HG03442 (cell line): Measurements from ENCODE around the gene TMCC1.
"Not testable (repeated sequence)": the region's sequence is repeated elsewhere in the genome, so short reads cannot be mapped to it uniquely, and the experiment has no call there.

Experiments used
- ATAC-seq: cut with Tn5 transposase; IDR thresholded peaks from one replicate; pipeline ENCODE4 v1.9.1; 2021; ENCODE audit warnings: mild to moderate bottlenecking, moderate library complexity; ENCODE audit not compliant: unreplicated experiment

TMCC1 gene

DNA sequence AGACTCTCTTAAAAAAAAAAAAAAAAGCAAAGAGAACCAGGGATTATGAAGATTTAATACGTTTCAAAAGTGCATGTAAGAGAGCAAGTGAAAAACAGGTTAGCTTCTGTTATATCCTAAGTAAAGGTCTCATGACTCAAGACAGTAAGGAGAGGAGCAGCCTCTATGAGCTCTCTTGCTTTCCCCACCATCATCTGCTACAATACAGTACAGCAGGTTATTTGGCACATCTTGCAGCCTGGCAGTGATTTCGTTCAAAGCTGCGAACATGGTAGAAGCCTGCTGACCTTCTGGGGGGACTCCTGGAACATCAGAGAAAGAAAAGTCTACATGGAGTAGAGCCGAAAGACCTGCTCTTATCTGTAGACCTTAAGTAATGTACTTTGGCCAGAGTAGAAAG lies 157.9 kb downstream of the TMCC1 start:
- ATAC-seq: no peak

DNA sequence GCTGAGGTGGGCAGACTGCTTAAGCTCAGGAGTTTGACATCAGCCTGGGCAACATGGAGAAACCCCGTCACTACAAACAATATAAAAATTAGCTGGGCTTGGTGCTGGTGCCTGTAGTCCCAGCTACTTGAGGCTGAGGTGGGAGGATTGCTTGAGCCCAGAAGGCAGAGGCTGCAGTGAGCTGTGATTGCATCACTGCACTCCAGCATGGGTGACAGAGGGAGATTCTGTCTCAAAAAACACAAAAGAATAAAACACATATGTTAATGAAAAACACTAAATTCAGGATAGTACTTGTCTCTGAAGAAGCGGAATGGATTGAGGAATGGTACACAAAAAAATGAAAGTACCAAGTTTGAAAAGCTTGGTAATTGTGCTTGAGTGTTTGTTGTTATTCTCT lies 159.1 kb downstream of the TMCC1 start:
- ATAC-seq: no peak

DNA sequence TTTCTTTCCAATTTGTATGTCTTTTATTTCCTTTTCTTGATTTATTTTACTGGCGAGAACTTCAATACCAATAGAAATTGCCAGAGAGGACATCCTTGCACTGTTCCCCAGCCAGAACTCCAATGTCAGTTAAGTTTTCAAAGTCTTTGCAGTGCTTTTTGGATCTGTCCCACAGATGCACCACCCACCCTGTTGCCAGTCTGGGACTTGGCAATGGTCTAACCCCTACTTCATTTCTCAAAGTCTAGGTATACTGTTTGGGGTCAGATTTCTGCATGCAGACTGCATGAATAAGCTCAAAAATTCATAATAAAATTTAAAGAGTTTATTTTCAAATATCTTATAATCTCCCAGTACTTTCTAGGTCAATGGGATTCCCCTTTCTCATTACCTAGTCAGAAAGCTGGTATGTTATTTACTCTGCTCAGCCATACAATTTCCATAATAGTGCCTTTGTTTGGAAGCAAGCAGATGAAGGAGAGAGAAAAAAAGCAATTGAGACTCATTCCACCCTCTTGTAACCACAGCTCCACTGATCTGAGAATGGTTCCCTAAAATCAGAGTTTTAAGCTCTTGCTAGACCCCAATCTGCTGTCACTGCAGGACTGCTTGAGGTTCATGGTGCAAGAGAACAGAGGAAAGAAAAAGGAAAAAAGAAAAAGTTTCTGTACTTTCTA lies 161.2 kb downstream of the TMCC1 start:
- no peak for ATAC-seq

DNA sequence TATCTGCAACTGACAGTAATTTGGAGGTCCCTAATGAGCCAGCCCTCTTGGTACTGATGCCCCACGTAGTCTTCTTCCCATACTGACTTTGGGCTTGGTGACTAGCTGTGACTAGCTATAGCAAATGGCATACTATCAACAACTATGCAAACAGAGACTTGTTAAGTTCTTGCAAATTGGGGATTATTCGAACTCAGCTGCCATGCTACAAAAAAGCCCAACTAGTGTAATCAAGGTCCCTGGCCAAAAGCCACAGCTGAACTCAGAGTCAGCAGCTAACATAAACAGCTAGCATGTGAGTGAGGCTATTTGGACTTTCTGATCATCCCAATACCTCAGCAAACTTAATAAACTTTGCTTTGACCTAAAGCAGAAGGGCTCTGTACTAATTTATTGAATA lies 165.8 kb downstream of the TMCC1 start:
- ATAC-seq: no peak

DNA sequence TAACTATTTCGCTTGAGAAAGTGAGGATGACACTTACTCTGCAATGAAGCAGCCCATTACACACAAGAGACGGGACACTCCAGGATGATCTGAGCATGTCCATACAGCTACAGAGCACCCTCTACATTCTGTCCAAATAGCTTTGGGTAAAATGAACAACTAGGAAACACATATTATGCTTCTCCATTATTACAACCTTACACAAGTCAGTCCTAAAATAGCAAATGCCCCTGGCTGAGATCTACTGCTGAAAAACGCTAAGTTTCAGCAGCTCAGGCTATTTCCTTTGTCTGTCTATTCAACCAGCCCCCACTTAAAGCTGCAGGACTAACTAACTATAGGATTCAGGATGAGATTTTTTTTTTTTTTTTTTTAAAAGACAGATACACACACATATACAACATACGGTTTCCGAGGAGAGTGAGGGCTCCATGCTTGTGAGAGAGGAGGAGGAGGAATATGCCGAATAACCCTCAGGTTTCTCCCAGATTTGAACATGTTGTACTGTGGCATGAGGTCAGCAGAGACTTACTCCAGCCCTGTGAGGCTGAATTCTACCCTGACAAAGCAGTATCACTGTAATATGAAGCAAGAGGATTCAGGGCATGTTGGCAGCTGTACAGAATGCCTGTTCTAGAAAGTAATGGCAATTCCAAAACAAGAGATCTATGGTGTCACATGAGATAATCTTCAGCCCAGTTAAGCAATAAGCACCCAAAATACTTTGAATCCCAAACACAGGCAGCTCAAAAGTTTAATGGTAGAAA lies 169.8 kb downstream of the TMCC1 start:
- no peak for ATAC-seq

DNA sequence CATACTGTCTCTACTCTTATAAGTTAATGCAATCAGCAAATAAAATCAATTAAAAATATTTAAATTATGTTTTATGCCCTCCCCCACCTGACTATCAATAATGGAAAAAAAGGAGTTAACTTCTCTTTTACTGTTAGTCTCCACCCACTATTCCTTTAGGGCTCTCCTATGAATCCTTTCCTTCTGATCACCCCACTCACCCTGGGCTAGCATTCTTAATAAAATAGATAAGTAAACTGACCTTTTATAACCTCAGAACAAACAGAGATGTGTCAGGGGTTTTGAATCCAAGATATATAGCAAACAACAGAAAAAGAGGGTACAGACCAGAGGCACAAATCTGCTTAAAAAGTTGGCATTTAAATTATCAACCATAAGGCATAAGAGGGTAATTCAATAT lies 171.0 kb downstream of the TMCC1 start:
- ATAC-seq: no peak

DNA sequence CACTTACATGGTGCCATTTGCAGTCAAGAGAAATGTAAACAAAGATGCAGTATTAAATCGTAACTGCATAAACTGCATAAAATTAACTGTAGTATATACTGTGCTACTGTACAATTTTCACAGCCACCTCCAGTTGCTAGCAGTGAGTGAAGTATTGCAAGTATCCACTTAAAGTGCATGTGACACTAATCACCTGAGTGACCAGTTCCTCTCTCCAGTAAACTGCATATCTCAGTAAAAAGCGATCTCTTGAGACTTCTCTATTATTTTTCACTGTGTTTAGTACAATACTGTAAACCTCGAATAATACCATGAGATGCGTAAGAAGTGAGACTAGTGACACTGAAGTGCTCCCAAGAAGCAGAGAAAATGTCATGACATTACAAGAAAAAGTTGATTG lies 175.3 kb downstream of the TMCC1 start:
- ATAC-seq: no peak

DNA sequence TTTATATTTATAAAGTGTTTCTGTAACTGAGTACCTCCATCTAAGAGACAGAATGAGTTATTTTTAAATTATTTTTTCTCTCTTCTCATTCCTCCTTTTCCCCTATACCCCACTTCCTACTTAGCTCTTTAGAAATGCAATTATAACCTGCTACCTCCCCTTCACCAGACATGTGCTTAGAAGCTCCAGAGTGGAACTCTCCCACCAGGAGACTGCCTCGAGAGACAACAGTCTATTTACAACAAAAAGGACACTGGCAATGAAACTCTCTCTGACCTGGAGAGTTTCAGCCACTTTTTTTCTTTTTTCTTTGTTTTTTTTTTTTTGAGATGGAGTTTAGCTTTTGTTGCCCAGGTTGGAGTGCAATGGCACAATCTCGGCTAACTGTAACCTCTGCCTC lies 177.7 kb downstream of the TMCC1 start:
- no peak for ATAC-seq

DNA sequence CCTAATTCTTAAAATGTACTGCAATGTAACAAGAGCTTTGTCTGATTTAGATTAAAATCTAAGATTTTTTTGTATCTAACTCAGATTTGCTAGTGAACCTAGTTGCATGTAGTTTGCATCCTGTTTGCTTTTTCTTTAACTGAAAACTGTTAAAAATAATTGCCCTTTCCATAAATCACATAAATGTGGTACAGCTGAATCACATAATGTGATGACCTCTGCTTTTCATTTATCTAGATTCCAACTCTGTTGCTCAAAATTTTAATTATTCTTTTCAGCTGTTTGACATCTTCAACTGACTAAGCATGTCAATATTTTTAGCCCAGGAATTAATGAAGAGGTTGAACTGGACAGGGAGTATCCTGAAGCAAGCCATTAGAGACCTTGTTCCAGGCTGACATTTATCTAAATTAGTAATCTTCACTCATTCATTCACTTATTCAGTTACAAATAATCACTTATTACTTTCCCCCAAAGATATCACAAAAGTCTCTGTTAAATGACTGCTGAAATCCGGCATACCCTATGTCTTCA lies 185.1 kb downstream of the TMCC1 start:
- no peak for ATAC-seq

DNA sequence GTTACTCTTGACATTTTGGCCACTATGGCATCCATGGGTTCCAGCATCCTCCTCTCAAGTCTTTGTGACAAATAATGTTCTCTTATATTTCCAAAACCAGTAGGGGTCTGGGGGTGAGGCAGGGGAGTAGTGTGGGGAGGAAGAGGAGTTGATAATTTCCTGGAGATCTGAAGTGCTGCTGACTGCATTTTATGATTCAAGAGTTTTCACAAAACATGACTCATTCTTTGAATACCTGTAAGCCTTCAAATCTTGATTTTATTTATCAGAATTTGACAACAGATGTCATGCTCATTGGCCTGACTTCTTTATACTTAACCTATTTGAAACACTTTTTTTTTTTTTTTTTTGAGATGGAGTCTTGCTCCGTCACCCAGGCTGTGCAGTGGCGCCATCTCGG lies 188.2 kb downstream of the TMCC1 start:
- no peak for ATAC-seq

DNA sequence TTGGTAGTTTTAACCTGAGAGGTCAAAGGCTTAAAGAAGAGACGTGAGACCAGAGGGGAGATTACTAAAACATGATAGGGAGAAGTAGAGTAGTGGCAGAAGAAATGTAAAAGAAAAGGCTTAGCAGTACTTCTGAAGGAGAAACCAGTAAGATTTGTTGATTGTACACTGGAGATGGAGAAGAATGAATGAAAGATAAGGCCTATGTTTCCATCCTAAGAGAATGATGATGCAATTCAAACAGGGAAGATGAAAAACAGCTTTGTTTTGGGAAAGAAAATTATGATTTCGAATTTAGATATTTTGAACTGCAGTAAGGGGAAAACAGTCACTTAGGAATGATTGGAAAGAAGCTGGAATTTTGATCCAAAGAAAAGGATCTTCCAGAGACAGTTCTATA lies 189.6 kb downstream of the TMCC1 start:
- ATAC-seq: no peak

DNA sequence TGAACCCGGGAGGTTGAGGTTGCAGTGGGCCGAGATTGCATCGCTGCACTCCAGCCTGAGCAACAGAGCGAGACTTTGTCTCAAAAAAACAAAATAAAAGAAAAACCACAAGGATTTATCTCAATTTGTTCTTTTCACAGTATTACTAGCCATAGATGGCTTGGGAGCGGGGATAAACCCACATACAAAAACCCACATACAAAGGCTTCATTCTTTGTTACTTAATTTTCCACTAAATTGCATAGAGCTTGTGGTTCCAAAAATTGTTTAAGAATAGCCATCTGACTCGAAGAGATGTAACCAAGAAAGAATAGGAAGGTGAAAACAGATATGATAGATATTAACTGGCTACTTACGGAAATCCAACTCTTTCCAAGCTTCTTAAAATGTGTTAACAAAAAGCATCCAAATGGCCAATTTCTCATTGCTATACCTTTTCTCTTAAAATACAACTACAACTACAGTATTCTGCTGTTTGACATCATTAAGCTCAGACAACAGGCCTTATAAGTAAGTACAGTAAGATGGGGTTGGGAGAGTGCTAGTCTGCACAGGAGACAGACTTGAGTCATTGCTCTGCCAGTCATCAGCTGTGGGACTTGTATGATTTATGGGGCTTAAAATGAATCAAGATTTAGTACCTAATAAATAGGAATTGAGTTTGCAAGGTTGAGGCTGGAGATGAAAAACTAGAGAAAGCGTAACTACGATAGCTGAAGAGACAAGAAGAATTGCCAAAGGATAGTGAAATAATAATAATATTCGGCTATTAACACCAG lies 190.4 kb downstream of the TMCC1 start:
- no peak for ATAC-seq

DNA sequence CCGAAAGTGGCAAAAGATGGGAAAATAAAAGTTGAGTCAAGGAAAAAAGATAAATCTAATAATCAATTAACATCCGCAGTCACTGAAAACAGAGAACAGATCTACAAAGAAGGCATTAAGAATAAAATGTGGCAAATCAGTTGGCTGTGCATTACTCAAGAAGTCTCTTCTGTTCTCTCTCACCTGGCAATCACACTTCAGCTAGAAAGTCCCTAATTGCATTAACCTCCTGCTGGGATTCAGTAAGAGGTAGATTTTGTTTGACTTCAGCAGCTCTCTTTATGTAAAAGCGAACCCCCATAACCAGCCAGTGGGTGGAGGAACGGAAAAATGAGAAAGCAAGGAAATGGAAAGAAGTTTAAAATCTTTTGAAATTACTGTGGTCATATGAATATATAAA lies 192.3 kb downstream of the TMCC1 start:
- ATAC-seq: no peak

DNA sequence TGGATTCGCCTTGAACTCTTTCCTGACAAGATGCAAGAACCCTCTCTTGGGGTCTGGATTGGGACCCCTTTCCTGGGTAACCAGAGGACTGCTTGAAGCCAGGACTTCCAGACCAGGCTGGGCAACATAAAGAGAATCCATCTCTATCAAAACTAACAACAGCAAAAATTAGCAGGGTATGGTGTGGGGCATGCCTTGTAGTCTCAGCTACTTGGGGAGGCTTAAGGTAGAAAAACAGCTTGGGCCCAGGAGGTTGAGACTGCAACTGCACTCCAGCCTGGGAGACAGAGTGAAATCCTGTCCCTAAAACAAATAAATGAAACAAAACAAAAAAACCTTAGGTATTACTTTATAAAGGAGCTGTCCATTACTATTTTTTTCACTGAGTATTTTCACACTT lies 193.9 kb downstream of the TMCC1 start:
- ATAC-seq: no peak

DNA sequence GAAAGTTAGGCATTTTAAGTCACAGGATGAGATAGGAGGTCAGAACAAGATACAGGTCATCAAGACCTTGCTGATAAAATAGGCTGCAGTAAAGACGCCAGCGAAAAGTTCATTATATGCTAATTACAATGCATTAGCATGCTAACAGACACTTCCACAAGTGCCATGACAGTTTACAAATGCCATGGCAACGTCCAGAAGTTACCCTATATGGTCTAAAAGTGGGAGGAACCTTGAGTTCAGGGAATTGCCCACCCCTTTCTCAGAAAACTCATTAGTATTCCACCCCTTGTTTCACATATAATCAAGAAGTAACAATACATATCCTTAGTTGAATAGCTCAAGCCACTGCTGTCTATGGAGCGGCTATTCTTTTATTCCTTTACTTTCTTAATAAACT lies 194.3 kb downstream of the TMCC1 start:
- ATAC-seq: no peak

DNA sequence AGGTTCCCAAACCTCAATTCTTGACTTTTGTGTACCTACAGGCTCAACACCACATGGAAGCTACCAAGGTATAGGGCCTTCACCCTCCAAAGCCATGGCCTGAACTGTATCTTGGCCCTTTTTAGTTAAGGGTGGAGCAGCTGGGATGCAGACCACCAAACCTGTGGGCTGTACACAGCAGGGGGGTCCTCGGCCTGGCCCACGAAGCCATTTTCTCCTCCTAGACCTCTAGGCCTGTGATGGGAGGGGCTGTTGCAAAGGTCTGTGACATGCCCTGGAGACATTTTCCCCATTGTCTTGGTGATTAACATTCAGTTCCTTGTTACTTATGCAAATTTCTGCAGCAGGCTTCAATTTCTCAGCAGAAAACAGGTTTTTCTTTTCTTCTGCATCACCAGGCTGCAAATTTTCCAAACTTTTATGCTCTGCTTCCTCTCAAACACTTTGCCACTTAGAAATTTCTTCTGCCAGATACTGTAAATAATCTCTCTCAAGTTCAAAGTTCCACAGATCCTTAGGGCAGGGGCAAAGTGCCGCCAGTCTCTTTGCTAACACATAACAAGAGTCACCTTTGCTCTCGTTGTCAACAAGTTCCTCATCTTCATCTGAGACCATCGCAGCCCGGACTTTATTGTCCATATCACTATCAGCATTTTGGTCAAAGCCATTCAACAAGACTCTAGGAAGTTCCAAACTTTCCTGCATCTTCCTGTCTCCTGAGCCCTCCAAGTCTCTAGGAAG lies 196.1 kb downstream of the TMCC1 start:
- no peak for ATAC-seq

DNA sequence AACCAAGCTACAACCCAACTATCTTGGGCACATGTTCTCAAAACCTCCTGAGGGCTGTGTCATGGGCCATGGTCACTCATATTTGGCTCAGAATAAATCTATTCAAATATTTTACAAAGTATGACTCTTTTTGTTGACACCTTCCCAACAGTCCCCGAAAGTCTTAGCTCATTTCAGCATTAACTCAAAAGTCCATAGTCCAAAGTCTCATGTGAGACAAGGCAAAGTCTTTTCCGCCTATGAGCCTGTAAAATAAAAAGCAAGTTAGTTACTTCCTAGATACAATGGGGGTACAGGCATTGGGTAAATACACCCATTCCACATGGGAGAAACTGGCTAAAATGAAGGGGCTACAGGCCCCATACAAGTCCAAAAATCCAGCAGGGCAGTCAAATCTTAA lies 197.1 kb downstream of the TMCC1 start:
- ATAC-seq: not testable (repeated sequence)

DNA sequence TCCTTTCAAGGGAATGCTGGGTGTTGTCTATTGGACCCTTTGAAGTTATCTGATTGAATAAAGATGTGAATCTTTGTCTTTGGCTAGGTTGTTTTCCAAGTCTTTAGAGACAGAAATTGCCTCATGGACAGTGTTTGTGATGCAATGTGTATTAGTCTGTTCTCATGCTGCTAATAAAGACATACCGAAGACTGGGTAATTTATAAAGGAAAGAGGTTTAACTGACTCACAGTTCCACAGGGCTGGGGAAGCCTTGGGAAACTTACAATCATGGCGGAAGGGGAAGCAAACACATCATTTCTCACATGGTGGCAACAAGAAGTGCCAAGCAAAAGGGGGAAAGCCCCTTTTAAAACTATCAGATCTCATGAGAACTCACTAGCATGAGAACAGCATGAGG lies 198.3 kb downstream of the TMCC1 start:
- ATAC-seq: no peak

DNA sequence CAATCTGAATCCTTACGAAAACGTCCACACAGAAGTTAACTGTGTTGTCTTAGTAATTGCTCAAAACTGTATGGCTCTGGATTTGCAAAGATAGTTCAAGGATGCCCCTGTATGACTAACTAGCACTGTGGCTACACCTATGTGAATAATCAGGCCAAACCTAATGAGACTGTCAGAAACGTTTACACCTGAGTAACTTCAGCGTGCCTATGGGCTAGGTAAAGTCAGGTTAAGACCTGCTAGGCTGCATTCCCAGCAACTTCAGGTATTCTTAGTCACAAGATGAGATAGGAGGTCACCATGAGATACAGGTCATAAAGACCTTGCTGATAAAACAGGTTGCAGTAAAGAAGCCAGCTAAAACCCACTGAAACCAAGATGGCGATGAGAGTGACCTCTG lies 199.3 kb downstream of the TMCC1 start:
- no peak for ATAC-seq

DNA sequence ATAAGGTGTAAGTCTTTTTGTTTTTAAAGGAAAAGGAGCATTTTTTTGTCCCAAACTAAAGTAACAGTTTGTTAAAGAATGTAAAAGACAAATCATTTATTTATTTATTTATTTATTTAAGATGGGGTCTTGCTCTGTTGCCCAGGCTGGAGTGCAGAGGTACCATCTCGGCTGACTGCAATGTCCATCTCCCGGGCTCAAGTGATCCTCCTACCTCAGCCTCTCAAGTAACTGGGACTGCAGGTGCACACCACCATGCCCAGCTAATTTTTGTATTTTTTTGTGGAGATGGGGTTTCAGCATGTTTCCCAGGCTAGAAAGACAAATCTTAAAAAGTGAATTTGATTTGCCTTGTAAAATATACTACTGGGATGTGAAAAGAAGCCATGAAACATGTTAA lies 200.8 kb downstream of the TMCC1 start:
- no peak for ATAC-seq

DNA sequence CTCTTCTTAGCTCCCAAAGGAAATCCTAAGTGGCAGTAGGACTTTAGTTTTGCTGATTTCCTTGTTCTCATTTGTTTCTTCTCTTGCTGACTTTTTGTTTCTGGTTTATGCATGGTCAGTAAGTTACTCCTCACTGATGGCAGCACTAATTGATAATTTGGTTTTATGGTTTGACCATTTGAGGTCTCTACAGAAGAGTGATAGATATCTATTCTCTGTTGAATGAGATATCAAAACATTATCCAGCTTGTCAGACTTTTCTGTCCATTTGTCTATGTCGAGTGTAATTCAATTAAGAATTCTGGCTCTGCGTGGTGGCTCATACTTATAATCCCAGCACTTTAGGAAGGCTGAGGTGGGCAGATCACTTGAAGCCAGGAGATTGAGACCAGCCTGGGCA lies 202.5 kb downstream of the TMCC1 start:
- ATAC-seq: no peak
